Adipose tissue (tissue), 3 donors: ENCODE measurements around the gene TRIM21. TPM values are rescaled to one million over a fixed set of nuclear protein-coding genes. Genes with fewer than 3 reads are reported as not detected.

ENCODE experiments used
- polyA plus RNA-seq, 3 donors: library from polyadenylated mRNA; stranded (reverse); fragments of 200-250 nt; gene quantifications; one replicate each; pipeline ENCODE4 v1.2.3, GENCODE V29; 2013
- donor health status: healthy with polysubstance abuse.
- donor health status: Bipolar disorder and iron deficiency.
- donor health status: healthy.

TRIM21 gene
- polyA plus RNA-seq, 3 donors = 8.7 to 19.7 (median 12.7) TPM

Other genes with a start within 250 kb of the TRIM21 start
- not detected for gene OR52B4, start 25.3 kb downstream of the TRIM21 start, polyA plus RNA-seq
- not detected for gene OR52K2, start 55.6 kb upstream of the TRIM21 start, polyA plus RNA-seq
- not detected for gene OR52K1, start 88.9 kb upstream of the TRIM21 start, polyA plus RNA-seq
- not detected for gene OR52M1, start 151.5 kb upstream of the TRIM21 start, polyA plus RNA-seq
- not detected for gene OR52I2, start 188.0 kb upstream of the TRIM21 start, polyA plus RNA-seq
- gene OR52I1, start 200.3 kb upstream of the TRIM21 start, polyA plus RNA-seq = not detected
- 10 to 100 TPM in 1 of 3 donors, 1 to 10 TPM in 2; 4.2 to 12.4 (median 5.1) TPM for gene TRIM68, start 214.5 kb upstream of the TRIM21 start, polyA plus RNA-seq
- gene OR51D1, start 243.8 kb upstream of the TRIM21 start, polyA plus RNA-seq = not detected